Measurements from ENCODE around the gene MRFAP1L1.
"Not testable (repeated sequence)": the region's sequence is repeated elsewhere in the genome, so short reads cannot be mapped to it uniquely, and the experiment has no call there.

MRFAP1L1 gene

DNA sequence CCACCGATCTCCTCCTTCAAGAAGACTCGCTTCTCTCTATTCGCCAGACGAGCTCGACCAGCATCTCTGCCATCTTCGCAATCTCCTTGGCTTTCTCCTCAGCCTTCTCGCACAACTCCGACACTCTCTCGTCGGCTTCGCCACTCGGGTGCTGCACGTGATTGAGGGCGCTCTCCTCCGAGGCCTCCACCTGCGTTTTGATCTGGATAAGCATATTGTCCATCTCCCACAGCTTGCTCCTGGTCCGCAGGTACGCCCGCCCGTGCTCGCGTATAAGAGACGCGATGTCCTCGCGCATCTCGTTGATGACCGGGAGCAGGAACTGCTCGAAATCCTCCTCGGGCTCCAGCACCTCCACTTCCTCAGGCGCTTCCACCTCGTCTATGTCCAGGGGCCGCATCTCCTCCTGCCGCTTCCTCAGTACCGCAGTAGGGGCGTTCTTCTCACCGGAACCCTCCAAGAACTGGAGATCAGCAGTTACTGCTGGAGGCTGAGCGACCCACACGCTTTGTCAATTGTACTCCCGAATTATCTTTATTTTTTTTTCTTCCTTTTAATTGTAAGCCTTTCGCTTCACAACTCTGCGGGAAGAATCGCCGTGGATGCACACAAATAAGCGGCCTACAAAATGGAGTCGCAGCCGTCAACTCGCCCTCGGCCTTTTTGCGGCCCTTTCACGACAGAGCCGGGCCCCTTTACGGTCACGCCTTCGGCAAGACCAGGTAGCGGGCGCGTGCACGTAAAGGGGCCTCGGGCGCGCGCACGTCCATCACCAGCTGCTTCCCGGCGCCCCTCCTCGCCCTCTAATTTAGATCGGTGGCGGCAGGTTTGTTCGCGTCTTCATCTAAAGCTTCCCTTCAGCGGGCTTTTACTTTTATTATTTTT lies at the start of gene MRFAP1L1:
Gene MRFAP1L1 (minus strand): TSS at position 636 of the 885 bp plus-strand sequence. CDS start 236 bp downstream, at position 400.
- peak; percentile 97 for DNase-seq

DNA sequence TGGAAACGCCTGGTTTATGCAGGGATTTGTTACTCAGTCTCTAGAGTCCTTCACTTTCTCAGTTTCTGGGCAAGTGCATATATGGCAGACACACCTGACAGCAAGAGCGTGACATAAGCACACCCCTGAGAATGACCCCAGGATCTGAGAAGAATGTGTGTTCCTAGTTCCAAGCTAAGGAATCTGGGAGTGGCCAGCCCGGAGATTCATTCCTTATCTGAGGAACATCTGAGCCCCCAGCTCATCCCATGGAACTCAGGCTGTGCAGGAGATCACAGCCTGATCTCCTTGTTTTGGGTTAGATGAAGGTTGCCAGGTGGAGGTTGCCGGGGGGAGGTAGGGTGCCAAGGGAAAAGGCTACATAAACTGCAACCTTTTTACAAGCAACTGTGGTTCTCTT lies 49.1 kb upstream of the MRFAP1L1 start:
- no peak for DNase-seq

DNA sequence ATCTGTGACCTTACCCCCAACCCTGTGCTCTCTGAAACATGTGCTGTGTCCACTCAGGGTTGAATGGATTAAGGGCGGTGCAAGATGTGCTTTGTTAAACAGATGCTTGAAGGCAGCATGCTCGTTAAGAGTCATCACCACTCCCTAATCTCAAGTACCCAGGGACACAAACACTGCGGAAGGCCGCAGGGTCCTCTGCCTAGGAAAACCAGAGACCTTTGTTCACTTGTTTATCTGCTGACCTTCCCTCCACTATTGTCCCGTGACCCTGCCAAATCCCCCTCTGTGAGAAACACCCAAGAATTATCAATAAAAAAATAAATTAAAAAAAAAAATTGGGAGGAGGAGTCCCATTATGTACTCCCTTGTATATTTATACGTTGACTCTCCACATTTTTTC lies 46.7 kb upstream of the MRFAP1L1 start:
- DNase-seq: not testable (repeated sequence)

DNA sequence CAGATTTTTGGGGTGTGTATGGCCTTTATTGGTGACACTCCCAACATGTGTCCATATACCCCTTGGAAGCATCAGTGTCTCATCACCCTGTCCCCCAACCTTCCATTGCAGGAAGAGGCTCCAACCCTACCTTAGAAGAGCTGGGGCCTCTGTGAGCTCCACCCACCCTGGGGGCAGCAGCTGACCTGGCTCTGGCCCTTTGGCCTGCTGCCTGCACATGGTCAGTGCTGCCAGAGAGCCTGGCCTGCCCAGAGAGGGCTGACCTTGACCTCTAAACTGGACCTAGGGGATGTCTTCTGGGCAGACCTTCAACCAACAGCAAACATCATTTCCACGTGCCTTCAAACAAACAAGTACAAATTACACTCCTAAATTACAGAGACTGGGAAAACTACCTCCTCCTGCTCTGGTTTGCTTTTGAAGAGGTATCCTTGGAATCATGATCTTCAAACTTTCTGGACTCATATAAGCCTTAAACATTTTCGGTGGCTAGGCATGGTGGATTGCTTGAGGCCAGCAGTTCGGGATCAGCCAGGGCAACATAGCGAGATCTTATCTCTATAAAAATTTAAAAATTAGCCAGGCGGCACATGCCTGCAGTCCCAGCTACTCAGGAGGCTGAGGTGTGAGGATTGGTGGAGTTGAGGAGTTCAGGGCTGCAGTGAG lies 45.6 kb upstream of the MRFAP1L1 start:
- no peak for DNase-seq

DNA sequence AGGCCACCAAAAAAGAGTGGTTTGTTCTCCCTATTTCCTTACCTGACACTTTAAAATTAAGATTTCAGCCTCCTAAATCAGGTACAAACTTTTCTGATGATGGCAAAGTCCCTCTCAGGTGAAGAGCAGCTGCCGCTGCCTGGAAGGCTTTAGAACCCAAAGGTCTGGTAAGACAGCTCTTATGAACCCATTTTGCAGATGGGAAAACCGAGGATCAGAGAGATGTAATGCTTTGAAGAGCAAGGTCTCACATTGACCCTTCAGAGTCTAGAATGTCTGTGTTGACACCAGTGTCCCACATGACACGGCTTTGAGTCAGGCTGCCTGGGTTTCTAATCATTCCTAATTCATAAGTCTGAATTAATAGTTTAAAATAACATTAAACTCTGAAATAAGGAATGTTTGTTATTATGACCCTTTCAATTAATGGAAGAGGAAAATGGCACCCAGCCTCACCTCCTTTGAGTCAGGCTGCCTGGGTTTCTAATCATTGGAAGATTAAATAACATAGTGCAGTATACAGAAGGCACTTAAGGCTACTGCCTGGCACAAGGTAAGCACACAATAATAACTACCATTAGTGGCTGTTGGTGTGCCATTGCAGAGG lies 44.9 kb upstream of the MRFAP1L1 start:
- no peak for DNase-seq

DNA sequence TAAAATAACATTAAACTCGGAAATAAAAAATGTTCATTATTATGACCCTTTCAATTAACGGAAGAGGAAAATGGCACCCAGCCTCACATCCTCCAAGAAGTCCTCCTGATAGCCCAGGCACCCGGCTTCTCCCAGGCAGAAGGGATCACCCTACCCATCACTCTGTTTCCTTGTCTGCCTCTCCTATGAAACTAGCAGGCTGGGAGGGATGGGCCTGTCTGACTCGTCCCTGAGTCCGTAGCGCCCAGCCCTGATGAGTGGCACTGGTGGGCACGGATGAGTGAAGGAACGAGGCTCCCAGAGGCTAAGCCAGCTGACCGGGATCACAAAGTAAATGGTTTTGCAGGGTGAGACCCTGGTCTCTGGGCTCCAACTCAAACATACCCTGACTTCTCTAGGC lies 44.2 kb upstream of the MRFAP1L1 start:
- no peak for DNase-seq

DNA sequence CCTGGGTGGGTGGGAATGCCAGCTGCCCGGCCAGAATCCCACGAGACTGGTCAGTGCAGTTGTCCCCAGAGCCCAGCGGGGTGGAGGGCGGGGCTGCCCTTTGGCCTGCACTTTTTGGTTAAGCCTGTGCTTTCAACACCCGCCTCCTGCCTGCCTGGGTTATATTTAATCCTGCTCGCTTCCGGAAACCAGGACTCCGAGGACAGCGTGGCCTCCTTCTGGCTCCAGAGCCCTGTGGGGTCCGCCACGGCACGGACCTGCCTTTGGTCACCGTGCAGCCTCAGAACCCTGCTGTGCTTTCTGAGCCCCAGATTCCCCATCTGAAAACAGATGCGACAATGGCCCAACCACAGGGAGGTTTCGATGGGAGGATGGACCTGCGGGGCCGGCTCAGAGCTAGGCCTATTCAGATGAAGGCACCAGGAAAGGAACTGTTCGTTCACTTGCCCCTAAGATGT lies 43.5 kb upstream of the MRFAP1L1 start:
- DNase-seq: no peak

DNA sequence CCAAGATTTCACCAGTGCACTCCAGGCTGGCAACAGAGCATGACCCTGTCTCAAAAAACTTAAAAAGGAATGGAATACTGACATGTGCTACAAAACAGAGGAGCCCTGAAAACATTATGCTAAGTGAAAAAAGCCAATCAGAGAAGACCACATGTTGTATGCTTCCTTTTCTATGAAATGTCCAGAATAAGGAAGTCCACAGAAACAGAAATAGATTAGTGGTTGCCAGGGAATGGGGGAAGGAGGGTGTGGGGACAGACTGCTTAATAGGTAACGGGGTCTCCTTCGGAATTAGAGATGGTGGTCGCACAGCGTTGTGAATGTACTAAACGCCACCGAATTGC lies 42.8 kb upstream of the MRFAP1L1 start:
- DNase-seq: no peak

DNA sequence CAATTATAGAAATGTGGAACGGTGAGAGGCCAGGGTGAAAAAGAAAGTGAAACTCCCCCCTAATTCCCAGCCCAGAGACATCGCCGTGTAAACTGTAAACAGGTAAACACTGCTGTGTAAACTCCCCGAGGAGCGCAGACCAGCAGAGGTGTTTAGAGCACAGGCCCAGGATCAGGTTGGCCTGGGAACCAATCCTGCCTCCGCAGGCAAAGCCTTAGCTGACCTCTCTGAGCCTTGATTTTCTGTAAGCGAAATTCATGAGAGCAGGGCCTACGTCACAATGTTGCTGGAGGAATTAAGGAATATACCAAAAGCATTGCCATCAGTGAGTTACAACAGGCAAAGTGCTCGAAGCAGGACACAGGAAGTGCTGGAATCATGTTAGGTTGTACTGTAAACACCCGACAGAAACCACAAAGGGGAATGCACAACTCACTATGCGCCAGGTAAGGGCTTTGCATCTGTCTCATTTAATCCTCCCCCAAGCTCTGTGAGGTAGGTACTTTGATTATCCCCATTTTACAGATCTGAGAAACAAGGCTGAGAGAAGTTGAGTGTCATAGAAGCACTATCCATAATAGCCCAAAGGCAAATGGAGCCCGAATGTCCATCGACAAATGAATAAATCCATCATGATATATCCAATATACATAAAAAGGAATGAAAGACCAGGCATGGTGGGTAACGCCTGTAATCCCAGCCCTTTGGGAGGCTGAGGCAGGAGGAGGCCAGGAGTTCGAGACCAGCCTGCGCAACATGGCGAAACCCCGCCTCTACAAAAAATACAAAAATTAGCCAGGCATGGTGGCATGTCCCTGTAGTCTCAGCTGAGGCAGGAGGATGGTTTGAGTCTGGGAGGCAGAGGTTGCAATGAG lies 42.2 kb upstream of the MRFAP1L1 start:
- DNase-seq: peak; percentile 15

DNA sequence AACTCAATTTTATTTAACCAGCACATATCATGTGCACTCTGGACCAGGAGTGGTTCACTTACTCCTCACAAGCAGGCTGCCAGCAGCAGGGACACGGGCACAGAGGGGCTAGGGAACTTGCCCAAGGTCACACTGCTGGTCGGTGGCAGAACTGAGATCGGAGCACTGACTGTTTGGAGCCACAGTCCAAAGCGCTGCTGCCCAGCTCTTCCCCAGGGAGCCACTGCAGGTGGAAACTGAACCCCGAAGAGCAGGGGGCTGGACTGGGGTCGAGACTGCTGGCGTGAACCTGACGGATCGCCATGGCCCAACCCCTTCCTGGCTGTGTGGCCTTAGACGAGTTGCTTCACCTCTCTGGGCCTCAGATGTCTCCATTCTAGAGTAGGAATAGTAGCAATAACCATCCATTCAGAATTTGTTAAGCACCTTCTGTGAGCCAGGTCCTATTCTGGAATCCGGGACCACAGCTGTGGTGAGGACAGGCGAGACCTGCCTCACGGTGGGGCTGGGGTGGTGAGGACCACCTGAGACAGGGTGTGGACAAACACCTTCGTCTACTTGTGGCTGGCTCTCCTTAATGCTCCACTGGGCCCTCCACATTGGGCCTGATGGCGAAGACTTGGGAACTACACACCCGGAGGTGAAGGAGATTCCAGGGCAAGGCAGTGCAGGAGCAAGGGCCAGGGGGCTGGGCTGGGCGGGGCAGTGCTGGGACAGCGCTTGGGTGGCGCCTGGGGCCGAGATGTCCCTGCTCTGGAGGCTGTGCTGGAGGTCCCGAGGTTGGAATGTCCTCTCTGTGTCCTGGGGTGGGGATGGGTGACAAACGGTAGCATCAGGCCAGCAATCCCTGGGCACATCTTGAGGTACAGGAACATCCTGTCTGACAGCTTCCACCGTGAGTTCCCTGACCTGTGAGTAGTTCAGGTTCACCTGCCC lies 40.9 kb upstream of the MRFAP1L1 start:
- no peak for DNase-seq

DNA sequence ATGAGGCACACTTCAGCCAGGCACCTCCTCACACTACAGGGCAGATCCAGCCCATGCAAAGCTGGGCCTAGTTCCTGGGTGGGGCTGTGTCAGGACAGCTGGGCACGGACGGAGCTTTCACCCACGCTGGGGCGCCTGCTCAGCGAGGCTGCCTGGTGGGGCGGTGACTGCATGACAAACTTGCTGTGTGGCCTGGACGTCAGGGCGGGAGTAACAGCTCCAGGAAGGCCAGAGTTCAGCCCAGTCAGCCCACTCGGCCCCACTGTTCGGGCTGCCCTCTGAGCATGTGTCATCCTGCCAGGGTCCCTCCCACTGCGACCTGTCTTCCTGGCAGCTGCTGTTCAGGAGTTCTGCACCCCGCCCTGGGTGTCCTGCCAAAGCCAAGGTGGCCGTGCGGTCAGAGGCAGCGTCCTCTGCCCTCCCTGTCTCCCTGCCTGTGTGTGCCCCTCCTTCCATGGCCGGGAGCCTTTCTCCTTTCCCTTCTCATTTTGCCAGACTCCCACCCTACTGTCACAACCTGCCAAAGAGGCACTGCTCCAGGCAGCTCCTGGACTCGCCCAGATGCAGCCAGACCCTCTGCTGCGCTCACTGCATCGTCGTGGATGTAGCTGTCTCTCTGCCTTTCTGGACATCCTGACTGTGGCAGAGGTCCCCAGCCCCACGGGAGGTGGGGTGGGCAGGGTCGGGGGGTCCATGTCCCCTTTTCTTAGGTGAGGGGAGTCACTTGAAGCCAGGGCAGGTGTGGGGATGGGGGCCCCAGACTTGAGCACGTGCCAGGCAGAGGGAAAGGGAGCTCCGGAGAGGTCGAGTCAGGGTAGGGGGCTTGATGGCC lies 39.9 kb upstream of the MRFAP1L1 start:
- no peak for DNase-seq

DNA sequence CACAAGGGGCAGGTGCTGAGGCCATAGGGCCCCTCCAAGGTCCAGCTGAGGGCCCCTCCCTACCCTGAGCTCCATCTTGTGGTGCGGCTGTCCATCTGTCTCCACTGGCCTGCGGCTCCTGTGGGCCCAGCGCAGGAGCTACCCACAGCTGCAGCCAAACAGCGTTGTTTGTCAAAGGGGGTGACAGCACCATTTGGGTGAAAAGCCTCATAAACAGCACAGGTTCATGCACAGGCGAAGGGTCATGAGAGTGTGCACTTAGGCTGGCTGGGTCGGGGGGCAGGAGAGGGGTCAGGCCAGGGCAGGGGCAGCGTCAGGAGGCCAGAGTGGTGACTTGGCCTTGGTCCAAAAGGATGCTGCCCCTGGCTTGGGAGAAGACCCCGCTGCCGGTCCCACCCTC lies 38.6 kb upstream of the MRFAP1L1 start:
- no peak for DNase-seq

DNA sequence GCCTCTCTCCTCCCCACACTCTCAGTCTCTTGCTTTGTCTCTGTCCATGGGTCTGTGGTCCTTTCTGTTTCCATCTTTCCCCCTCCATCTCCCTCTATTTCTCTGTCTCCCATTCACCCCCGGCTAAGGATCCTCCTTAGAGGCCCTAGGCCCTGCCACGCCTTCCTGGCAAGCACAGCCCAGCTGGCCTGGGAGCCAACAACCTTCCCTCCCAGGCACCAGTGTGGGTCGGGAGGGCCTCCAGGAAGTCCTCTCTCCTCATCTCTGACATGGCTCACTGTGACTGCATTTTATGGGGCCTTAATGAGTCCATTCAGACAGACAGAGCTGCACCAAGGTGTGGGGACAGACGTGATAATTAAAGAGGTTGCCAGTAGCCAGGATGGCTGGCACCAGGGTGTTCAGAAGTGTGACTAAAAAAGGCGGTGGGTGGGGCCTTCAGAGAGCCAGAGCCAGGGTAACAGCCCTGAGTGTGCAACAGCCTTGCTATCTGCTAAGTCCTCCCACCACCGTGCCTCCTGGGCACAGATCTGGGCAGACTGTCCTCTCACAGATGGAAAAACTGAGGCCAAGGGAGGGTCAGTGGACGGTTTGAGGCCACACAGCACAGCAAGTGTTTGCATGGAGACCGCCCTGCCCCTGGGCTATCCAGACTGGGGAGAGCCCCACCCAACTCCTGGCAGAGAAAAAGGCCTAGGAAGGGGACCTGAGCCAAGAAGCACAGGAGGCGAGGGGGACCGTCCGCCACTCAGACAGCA lies 37.8 kb upstream of the MRFAP1L1 start:
- DNase-seq: no peak

DNA sequence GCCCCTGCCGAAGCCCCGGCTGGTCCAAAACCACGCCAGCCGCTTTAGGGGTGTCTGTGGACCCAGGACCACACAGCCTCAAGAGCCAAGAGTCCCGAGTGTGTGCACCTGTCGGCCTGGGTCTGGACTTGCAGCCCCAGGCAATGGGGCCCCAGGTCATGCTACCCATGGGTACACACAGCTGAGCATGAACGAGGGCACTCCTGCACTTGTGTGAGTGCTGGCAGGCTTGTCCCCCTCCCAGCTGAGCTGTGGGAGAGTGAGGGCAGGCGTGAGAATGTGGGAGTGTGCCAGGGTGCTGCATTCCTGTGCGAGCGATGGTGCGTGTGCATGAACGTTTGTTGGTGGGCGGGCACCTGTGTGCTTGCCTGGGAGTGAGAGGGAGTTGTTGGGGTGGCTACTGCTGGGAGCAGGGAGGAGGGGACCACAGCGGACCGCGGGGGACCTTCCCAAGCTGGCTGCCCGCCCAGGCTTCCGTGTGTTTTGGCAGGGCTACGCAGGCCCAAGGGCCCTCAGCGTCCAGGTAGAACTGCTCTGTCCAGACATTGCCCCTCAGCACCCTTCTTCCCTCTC lies 37.1 kb upstream of the MRFAP1L1 start:
- no peak for DNase-seq

DNA sequence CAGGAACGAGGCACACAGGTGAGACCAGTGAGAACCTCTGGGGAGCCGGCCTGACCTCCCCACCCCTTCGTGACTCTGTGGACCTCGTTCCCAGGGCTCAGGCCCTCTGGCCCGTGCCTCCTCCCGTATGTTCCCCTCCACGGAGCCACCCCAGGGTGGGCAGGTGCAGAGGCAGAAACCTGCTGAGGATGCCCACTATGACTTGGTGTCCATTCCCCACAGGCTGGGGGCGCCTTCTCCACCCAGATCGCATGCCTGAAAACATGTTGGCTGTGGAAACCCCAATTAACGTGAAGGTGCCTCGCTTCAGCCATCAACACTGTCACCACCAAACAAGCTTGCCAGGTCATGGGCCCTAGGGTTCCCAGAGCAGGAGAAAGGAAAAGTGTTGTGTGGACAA lies 33.3 kb upstream of the MRFAP1L1 start:
- DNase-seq: no peak

DNA sequence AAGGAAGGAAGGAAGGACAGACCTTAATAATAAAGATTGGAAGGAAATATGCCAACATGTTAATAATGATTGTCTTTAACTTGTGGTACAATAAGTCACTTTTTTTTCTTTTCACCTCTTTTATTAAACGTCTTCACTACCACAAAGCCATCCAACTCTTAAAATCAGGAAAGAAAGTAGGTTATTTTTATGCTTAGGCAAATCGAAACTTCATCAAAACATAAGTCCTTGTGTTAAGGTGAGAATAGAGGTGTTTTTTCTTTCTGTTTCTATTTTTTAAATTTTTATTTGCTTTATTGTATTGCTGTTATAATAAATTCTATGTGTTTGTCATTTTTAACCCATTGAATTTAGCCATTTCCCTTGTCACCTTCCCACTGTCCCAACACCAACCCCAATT lies 32.8 kb upstream of the MRFAP1L1 start:
- peak; percentile 26 for DNase-seq

DNA sequence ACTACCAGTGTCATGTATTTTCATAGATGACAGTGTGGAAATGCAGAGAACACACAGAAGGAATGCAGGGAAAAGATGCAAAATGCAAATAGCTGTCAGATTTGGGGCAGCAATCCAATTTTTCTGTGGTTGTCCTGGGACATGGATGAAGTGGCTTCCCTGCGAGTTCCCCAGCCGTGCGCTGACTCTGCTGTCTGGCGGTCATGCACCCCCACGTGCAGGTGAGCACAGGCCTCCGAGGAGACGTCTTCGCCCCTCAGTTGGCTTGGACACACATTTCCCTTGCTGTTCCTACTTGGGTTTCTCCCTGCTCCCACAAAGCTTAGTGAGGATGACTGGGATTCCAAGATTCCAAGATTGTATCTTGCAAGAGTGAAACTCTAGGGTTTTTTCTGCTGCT lies 30.7 kb upstream of the MRFAP1L1 start:
- DNase-seq: no peak

DNA sequence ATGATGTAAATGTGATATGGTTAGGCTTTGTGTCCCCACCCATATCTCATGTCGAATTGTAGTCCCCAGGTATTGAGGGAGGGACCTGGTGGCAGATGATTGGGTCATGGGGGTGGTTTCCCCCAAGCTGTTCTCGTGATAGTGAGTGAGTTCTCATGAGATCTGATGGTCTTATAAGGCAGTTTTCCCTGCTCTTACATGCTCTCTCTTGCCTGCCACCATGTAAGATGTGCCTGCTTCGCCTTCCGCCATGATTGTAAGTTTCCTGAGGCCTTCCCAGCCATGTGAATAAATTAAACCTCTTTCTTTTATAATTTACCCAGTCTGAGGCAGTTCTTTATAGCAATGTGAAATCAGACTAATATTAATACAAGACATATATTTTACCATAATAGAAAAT lies 30.3 kb upstream of the MRFAP1L1 start:
- no peak for DNase-seq

DNA sequence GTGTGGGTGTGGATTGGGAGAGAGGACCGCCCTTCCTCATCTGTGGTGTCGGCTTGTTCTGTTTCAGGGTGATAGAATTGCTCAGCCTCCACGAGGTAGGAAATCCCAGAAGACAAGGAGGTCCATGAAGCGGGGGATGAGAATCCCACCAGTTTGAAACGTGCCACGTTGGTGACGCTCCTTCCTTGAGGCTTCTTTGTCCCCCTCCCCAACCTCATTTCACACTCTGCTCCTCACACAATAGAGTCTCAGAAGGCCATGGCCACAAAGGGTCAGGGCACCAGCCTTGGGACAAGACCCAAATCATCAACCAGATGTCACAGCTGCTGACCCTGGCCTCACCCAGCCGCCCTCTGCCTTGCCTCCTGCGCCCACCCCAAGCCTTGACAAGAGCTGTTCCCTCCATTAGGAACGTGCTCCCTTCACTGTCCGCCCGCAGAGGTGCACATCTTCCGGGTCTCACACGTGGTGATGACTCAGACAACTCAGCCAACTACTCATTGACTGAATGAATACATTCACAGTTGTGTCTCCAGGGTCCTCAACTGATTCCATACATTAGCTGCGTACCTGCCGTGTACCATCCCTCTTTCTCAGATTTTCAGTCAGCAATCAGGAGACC lies 24.6 kb upstream of the MRFAP1L1 start:
- DNase-seq: no peak

All from activated CD4-positive, alpha-beta T cell treated with anti-CD3 and anti-CD28 coated beads, Interleukin-10, Interleukin-2, amounts not matched to agents 100 ng/mL and 50 ng/mL, durations not matched to agents 16 hours and 8 hours (primary cell).